ENCODE data around the gene NUBP2.

NUBP2 gene

GRCh38 chr16:1820946-1821290 lies 38.2 kb downstream of the NUBP2 start:
- Histone ChIP-seq H3K4me1 (ENCODE audit: insufficient read depth, low read length, poor library complexity, severe bottlenecking) (no peaks in the 10 kb centered on the region), H3K79me2 (ENCODE audit: insufficient read depth, low read length) (peaks cover 8% of the 10 kb centered on the region; the same call in 1 of the 2 replicates), H3K4me3 (ENCODE audit: low read length, poor library complexity, severe bottlenecking) (no peak overlapping the region), H3K27me3 (ENCODE audit: insufficient read depth, low read length, poor library complexity, severe bottlenecking) (no peaks in the 10 kb centered on the region), H3K36me3 (ENCODE audit: insufficient read depth, low read length) (no peaks in the 10 kb centered on the region), H3K9me2 (replicated peaks; ENCODE audit: low read depth, low read length) (no peaks in the 10 kb centered on the region), H3K4me2 (ENCODE audit: low read depth, low read length, poor library complexity, severe bottlenecking) (no peak overlapping the region), H4K20me1 (ENCODE audit: insufficient read depth, low read length, poor library complexity, severe bottlenecking) (no peaks in the 10 kb centered on the region), H2AFZ (ENCODE audit: low read length) (no peak overlapping the region), H3F3A (ENCODE audit: low read depth) (no peaks in the 10 kb centered on the region), H3K9me3 (ENCODE audit: insufficient read depth, low read depth, low read length) (no peaks in the 10 kb centered on the region), H3K9ac (ENCODE audit: low read depth, low read length, poor library complexity, severe bottlenecking) (no peak overlapping the region)
- TF ChIP-seq EZH2phosphoT487 (IDR thresholded peaks at IDR 0.05; ENCODE audit: borderline replicate concordance) (no peak), CTCF (conservative IDR thresholded peaks at IDR 0.05; ENCODE audit: low read length) (no peak)

GRCh38 chr16:1821861-1822611 lies 39.3 kb downstream of the NUBP2 start:
- H3K9me2 ChIP-seq (replicated peaks; ENCODE audit: low read depth, low read length) = no peaks in the 10 kb centered on the region
- no peaks in the 10 kb centered on the region for H3K36me3 ChIP-seq (ENCODE audit: insufficient read depth, low read length)
- H3F3A ChIP-seq (ENCODE audit: low read depth) = no peaks in the 10 kb centered on the region
- H3K9me3 ChIP-seq (ENCODE audit: insufficient read depth, low read depth, low read length) = no peaks in the 10 kb centered on the region
- no peaks in the 10 kb centered on the region for H3K27me3 ChIP-seq (ENCODE audit: insufficient read depth, low read length, poor library complexity, severe bottlenecking)
- TF ChIP-seq EZH2phosphoT487 (IDR thresholded peaks at IDR 0.05; ENCODE audit: borderline replicate concordance) = no peak
- TF ChIP-seq CTCF (conservative IDR thresholded peaks at IDR 0.05; ENCODE audit: low read length) = no peak
- no peaks in the 10 kb centered on the region for H4K20me1 ChIP-seq (ENCODE audit: insufficient read depth, low read length, poor library complexity, severe bottlenecking)
- no peaks in the 10 kb centered on the region for H3K4me1 ChIP-seq (ENCODE audit: insufficient read depth, low read length, poor library complexity, severe bottlenecking)
- H3K4me3 ChIP-seq (ENCODE audit: low read length, poor library complexity, severe bottlenecking) = no peak overlapping the region
- peaks cover 8% of the 10 kb centered on the region; the same call in 1 of the 2 replicates for H3K79me2 ChIP-seq (ENCODE audit: insufficient read depth, low read length)
- H3K9ac ChIP-seq (ENCODE audit: low read depth, low read length, poor library complexity, severe bottlenecking) = no peak overlapping the region
- no peak overlapping the region for H2AFZ ChIP-seq (ENCODE audit: low read length)
- H3K4me2 ChIP-seq (ENCODE audit: low read depth, low read length, poor library complexity, severe bottlenecking) = no peak overlapping the region

GRCh38 chr16:1822801-1823200 lies 40.0 kb downstream of the NUBP2 start:
- Histone ChIP-seq H4K20me1 (ENCODE audit: insufficient read depth, low read length, poor library complexity, severe bottlenecking) (no peaks in the 10 kb centered on the region), H3K4me1 (ENCODE audit: insufficient read depth, low read length, poor library complexity, severe bottlenecking) (no peaks in the 10 kb centered on the region), H3K9me3 (ENCODE audit: insufficient read depth, low read depth, low read length) (no peaks in the 10 kb centered on the region), H3K9me2 (replicated peaks; ENCODE audit: low read depth, low read length) (no peaks in the 10 kb centered on the region), H3K79me2 (ENCODE audit: insufficient read depth, low read length) (peaks cover 16% of the 10 kb centered on the region), H3K4me3 (ENCODE audit: low read length, poor library complexity, severe bottlenecking) (no peak overlapping the region), H3K36me3 (ENCODE audit: insufficient read depth, low read length) (no peaks in the 10 kb centered on the region), H3K27me3 (ENCODE audit: insufficient read depth, low read length, poor library complexity, severe bottlenecking) (no peaks in the 10 kb centered on the region), H2AFZ (ENCODE audit: low read length) (no peak overlapping the region), H3K4me2 (ENCODE audit: low read depth, low read length, poor library complexity, severe bottlenecking) (no peak overlapping the region), H3K9ac (ENCODE audit: low read depth, low read length, poor library complexity, severe bottlenecking) (no peak overlapping the region), H3F3A (ENCODE audit: low read depth) (no peaks in the 10 kb centered on the region)
- no peak for TF ChIP-seq EZH2phosphoT487 (IDR thresholded peaks at IDR 0.05; ENCODE audit: borderline replicate concordance)
- TF ChIP-seq CTCF (conservative IDR thresholded peaks at IDR 0.05; ENCODE audit: low read length) = no peak
